ENCODE data around the gene SLC4A7. TPM values are rescaled to one million over a fixed set of nuclear protein-coding genes. Genes with fewer than 3 reads are reported as not detected.
"Not testable (repeated sequence)": the region's sequence is repeated elsewhere in the genome, so short reads cannot be mapped to it uniquely, and the experiment has no call there.

The SLC4A7 gene
- 2.7 TPM for total RNA-seq

DNA sequence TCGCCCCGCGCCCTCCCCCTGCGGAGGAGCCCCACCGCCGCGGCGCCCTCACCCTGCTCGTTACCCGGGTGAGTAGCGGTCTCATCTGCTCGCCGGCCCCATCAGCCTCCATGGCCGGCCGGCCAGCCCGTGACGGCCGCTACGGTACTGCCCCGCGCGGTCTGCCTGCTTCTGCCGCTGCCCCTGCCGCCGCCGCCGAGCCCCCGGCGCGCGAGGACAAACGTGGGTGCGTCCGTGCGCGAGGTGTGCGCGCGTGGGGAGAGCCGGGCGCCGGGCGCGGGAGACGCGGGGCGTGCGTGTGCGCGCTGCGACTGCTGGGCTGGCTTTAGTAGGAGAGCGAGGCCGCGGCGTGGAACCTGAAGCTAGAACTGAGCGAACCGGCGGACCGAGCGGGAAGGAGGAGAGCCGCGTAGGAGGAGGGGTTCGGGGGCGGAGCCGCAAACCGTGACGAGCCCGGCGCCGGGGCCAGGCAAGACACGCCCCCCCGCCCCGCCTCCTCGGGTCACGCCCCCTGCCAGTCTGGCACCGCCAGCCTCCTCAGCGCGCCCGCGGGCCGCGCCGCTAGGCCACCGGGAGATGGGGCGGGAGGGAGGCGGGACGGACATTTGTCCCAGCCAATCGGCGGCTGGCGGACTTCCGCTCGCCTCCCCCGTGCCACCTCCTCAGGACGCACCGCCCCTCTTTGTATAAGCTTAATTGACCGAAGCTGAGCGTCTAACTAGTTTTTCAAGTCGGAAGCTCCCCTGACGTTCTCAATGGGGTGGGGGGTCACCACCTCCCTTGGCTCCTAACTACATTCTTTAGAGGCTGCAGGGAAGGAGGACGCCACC is at the start of gene SLC4A7:
TSS of gene SLC4A7 (minus strand) at position 370 of the 830 bp plus-strand sequence. CDS start at position 112, 258 bp downstream.
- ATAC-seq: peak; percentile 97
- peak; percentile 99 for DNase-seq (ENCODE audit: low spot score)

- ATAC-seq (no peak), DNase-seq (ENCODE audit: low spot score) (no peak)
Measured at GRCh38 chr3:27533261-27533607, 49.0 kb upstream of the SLC4A7 start.

GRCh38 chr3:27532426-27533260 is 48.5 kb upstream of the SLC4A7 start:
- no peak for DNase-seq (ENCODE audit: low spot score)
- no peak for ATAC-seq

GRCh38 chr3:27531193-27531751 is 47.1 kb upstream of the SLC4A7 start:
- ATAC-seq; DNase-seq (ENCODE audit: low spot score): not testable (repeated sequence)

GRCh38 chr3:27528791-27529190 is 44.6 kb upstream of the SLC4A7 start:
- ATAC-seq (no peak), DNase-seq (ENCODE audit: low spot score) (no peak)

DNA sequence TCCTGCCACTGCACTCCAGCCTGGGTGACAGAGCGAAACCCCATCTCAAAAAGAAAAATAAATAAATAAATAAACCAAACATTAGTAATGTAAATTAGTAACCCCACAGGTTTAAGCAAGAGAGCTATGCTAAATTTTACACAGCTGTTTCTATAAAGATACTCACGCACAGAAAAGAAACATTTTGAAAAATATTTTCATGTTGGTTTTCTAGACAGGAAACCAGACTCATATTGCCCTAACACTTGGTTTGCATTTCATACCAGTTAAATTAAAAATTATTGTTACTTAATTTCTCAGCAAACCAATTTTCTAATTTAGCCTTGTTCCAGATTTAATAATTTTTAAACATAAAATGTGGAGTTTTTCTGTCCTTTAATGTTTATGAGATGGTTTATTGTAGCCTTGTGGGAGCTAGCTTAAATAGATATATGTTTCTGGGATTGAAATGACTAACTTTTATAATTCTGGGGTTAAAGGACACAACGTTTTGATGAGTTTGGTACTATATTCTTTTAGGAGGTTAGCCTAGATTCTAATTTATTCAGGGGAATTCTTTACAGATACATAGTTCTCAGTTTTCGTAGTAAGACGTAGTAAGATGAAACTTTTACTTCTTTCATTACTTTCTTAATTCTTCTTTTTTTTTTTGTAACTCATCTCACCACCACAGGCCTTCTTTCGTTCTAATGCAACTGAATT is 42.6 kb upstream of the SLC4A7 start:
- ATAC-seq (no peak), DNase-seq (ENCODE audit: low spot score) (no peak)

GRCh38 chr3:27521872-27522265 is 37.7 kb upstream of the SLC4A7 start:
- DNase-seq (ENCODE audit: low spot score) (no peak), ATAC-seq (no peak)

DNA sequence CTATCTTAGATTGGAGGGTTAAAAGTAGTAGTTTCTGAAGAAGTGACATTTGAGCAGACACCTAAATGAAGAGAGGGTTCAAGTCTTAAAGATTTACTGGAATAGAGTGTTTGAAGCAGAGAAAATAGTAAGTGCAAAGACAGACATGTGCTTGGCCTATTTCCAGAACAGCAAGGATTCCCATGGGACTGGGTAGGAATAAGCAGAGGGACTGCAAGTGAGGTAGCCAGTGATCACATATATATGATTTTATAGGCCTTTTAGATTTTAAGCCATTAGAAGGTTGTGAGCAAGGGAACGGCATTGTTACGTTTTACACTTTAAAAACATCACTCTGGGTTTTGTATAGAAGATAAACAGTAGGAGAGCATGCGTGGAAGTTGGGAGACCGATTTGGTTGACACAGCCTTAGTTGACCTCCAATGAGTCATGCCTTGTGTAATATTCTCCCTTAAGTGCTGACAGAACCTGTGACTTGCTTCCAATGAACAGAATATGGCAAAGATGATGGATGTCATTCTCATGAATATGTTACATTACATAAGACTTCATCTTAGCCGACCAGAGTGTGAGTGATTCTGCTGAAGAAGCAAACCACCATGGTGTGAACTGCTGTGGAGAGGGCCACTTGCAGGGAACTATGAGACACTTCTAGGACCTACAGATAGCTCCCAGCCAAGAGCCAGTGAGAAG is 37.1 kb upstream of the SLC4A7 start:
- no peak for DNase-seq (ENCODE audit: low spot score)
- peak; percentile 57 for ATAC-seq

DNA sequence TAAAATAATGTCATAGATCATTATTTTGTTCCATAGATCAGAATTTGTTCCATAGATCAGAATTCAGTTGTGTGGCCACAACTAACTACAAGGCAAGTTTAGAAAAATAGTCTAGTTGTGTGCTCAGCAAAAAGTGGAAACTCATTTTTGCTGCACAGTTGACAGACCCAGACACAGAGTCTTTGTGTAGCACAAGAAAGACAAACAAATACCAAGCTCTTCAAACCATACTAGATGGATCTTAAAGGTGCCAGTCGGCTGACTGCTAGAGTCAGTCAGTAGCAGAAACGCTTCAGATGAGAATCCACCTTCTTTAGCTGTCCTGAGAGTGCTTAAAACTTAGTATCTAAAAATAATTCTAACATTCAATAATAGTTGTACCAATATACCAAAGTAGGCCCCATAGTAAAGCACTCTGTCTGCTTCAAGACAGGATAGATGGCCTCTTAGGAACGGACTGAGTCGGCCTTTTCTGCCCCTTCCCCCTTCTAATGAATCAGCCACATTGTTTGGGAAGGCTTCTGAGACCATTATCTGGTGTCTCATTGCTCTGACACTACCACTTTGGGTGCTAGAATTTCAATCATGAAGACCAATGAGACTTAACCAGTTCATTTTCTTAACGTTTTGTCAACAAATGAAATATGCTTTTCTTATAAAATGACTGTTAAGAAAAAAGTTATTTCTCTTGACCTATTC is 27.7 kb upstream of the SLC4A7 start:
- DNase-seq (ENCODE audit: low spot score) (no peak), ATAC-seq (no peak)

DNA sequence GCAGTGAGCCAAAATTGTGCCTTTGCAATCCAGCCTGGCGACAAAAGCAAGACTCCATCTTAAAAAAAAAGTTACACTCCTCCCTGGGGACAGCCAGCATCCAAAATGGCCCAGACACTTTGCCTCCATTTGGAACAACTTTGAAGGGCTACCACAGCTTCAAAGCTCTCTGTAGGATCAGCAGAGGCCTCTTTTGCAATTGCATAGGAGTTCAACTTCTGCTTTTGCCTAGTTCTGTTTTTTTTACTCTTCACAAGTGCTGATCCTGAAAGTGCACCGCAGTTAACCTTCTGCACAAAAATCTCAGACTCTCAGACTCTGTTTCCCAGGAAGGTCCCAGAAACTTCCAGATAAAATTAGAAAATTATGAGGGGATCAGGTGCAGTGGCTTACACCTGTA is 25.2 kb upstream of the SLC4A7 start:
- peak; percentile 24 for ATAC-seq

DNA sequence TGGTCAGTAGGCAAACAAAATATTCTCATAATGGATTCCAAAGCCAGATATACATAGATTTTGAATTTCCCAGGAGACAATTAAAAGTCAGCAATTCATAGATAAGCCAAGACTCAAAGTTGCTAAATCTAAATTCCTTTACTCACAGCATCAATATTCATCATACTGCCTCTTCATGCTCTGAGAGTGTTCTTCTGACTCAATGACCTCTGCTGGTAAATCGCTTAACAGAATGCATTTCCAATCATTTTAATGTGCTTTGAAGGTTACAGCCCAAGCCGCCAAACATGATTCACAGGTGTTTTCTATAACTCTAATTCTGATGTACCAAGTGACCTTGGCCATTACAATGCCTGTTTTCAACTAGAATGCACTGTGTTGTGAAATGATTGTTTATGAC is 24.2 kb upstream of the SLC4A7 start:
- ATAC-seq (no peak), DNase-seq (ENCODE audit: low spot score) (no peak)

More for the DNA sequence above, 25.2 kb upstream of the SLC4A7 start:
- DNase-seq (ENCODE audit: low spot score): no peak

- DNase-seq (ENCODE audit: low spot score) (no peak), ATAC-seq (no peak)
Measured at GRCh38 chr3:27507515-27508266, 23.5 kb upstream of the SLC4A7 start.

GRCh38 chr3:27507111-27507510 is 22.9 kb upstream of the SLC4A7 start:
- DNase-seq (ENCODE audit: low spot score) (no peak), ATAC-seq (no peak)

- DNase-seq (ENCODE audit: low spot score) (no peak), ATAC-seq (no peak)
Measured at GRCh38 chr3:27504749-27505148, 20.6 kb upstream of the SLC4A7 start.

- DNase-seq (ENCODE audit: low spot score): no peak
- no peak for ATAC-seq
Measured at GRCh38 chr3:27503526-27503925, 19.3 kb upstream of the SLC4A7 start.

GRCh38 chr3:27501759-27502158 is 17.6 kb upstream of the SLC4A7 start:
- ATAC-seq (no peak), DNase-seq (ENCODE audit: low spot score) (no peak)

- ATAC-seq: no peak
- no peak for DNase-seq (ENCODE audit: low spot score)
Measured at GRCh38 chr3:27500986-27501385, 16.8 kb upstream of the SLC4A7 start.

DNA sequence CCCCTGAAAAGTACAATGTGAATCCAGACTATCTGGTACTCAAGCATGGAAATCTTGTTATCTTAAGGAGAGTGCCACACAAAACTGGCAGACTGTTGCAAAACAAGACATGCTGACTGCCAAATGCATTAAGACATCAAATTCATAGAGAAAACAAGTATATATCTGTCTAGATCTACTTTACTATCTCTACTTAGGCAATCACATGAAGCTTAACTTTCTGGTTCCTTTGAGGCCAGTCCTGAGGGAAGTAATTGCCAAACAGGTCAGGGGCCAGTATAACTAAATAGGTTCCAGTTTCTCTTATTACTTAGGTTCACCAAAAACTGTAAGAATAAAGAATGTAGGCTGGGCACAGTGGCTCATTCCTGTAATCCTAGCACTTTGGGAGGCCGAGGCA is 15.9 kb upstream of the SLC4A7 start:
- no peak for DNase-seq (ENCODE audit: low spot score)
- no peak for ATAC-seq

DNA sequence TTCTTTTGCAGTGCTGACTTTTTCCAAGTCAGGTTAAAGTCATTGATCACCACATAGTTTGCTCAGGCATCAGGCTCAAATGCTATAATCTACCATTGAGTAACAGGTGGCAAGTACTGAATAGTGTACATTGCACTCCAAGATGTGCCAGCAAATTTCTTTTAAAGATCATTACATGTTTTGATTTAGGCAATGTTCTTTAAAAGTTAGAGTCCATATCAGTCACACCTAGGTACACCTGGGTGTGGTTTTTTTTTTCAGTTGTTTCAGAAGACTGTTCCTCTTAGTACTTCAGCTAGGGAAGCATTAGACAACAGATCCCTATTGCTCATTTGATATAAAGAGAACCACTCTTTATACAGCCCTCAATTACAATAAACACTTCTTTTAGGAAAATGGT is 10.6 kb upstream of the SLC4A7 start:
- DNase-seq (ENCODE audit: low spot score): no peak
- no peak for ATAC-seq

Measured in left lobe of liver (tissue), 2 donors.